GM23248 (cell line): Measurements from ENCODE around the gene ASXL1.

Experiments used
- EZH2 ChIP-seq: fragments of 200-600 bp; sonication (generic); IDR thresholded peaks from 2 replicates; pipeline ENCODE4 v1.6.1; 2018; ENCODE audit warnings: antibody characterized with exemption, mild to moderate bottlenecking; ENCODE audit not compliant: insufficient read depth, poor library complexity, severe bottlenecking
- EZH2phosphoT487 ChIP-seq: fragments of 200-600 bp; sonication (generic); IDR thresholded peaks from 2 replicates; pipeline ENCODE4 v1.6.1; 2018; ENCODE audit warnings: antibody characterized with exemption, moderate library complexity, mild to moderate bottlenecking, low read depth; ENCODE audit not compliant: insufficient read depth

DNA sequence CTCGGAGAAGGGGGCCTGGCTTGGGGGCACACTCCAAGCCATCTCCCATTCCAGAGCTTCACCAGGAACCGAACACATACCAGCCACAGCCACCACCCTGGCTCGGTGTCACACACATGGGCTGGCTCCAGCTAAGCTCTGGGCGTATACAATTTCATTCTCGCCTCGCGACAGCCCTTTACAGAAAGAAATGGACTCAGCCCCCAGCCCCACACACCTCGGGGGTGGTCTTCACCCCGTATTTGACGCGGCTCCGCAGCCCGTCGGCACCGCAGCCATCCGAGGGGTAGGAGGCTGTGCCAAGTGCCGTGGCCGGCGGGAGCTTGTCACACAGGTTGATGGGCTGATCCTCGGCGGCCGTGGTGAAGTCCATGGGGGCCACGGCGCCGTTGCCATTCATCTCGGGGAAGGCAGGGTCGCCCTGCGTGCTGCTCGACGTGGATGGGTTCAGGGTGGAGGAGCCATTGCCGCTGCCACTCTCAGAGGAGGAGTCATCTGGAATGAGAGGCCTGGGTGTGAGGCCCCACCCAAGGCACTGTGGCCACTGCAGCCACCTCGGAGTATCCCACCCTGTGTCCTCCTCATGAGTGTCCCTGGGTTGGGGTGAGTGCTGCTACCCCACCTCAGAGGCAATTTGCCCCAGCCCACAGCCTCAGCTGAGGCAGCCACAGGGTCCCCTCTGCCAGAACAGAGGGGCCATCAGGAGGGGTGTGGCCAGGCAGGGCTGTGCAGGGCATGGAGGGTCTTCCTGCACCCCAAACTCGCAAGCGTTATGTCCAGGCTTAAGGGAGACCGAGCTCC, 98.0 kb downstream of the ASXL1 start:
- TF ChIP-seq EZH2 (no peak), EZH2phosphoT487 (no peak)
